ENCODE data around the gene ZC3H8.

ZC3H8 gene

GRCh38 chr2:112255875-112256274 lies 1.0 kb upstream of the ZC3H8 start:
- Histone ChIP-seq H3K36me3 (ENCODE audit: insufficient read depth, low read length) (no peaks in the 10 kb centered on the region), H3K79me2 (ENCODE audit: insufficient read depth, low read length) (peaks cover 30% of the 10 kb centered on the region), H3K9me3 (ENCODE audit: insufficient read depth, low read depth, low read length) (no peaks in the 10 kb centered on the region), H3K27me3 (ENCODE audit: insufficient read depth, low read length, poor library complexity, severe bottlenecking) (no peaks in the 10 kb centered on the region), H3K9ac (ENCODE audit: low read depth, low read length, poor library complexity, severe bottlenecking) (no peak overlapping the region), H3F3A (ENCODE audit: low read depth) (no peaks in the 10 kb centered on the region), H3K4me3 (ENCODE audit: low read length, poor library complexity, severe bottlenecking) (no peak overlapping the region), H4K20me1 (ENCODE audit: insufficient read depth, low read length, poor library complexity, severe bottlenecking) (no peaks in the 10 kb centered on the region), H3K4me2 (ENCODE audit: low read depth, low read length, poor library complexity, severe bottlenecking) (peak overlapping the region; percentile 78), H3K9me2 (replicated peaks; ENCODE audit: low read depth, low read length) (no peaks in the 10 kb centered on the region), H2AFZ (ENCODE audit: low read length) (no peak overlapping the region), H3K4me1 (ENCODE audit: insufficient read depth, low read length, poor library complexity, severe bottlenecking) (peaks cover 39% of the 10 kb centered on the region)
- no peak for TF ChIP-seq CTCF (conservative IDR thresholded peaks at IDR 0.05; ENCODE audit: low read length)
- TF ChIP-seq EZH2phosphoT487 (IDR thresholded peaks at IDR 0.05; ENCODE audit: borderline replicate concordance), result no peak

DNA sequence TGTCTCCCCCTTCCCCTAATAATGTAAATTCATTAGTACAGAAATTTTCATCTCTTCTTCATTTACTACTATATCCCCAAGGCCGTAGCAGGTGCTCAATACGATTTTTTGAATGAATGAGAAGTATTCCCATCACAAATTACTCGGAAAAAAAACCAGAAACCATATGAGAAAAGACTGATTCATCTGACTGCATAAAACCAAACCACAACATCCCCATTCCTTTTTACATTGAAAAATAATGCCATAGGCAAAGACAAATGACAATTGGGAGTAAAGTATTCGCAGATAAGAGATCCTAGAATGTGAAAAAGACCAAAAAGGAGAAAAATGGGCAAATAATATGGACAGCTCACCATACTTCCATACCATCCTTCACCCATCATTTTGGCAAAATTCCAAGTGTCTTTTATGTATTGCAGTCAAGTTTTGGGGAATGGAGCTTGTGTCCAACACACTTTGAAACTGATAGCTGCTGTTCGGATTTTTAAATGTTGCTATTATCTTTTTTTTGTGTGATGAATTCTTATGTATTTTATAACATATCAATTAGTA lies 1.5 kb downstream of the ZC3H8 start:
- H3K9me3 ChIP-seq (ENCODE audit: insufficient read depth, low read depth, low read length), result no peaks in the 10 kb centered on the region
- H3K9me2 ChIP-seq (replicated peaks; ENCODE audit: low read depth, low read length), result no peaks in the 10 kb centered on the region
- H3K27me3 ChIP-seq (ENCODE audit: insufficient read depth, low read length, poor library complexity, severe bottlenecking), result no peaks in the 10 kb centered on the region
- H3K9ac ChIP-seq (ENCODE audit: low read depth, low read length, poor library complexity, severe bottlenecking), result peak overlapping the region; percentile 86
- no peak overlapping the region for H2AFZ ChIP-seq (ENCODE audit: low read length)
- H3K4me3 ChIP-seq (ENCODE audit: low read length, poor library complexity, severe bottlenecking), result peak overlapping the region; percentile 89
- H3K36me3 ChIP-seq (ENCODE audit: insufficient read depth, low read length), result 0 out of 2 replicates have a peak, but pooled peaks cover 7% of the 10 kb centered on the region
- H3K4me1 ChIP-seq (ENCODE audit: insufficient read depth, low read length, poor library complexity, severe bottlenecking), result peaks cover 41% of the 10 kb centered on the region
- H3K79me2 ChIP-seq (ENCODE audit: insufficient read depth, low read length), result peaks cover 40% of the 10 kb centered on the region
- TF ChIP-seq EZH2phosphoT487 (IDR thresholded peaks at IDR 0.05; ENCODE audit: borderline replicate concordance), result no peak
- no peak for TF ChIP-seq CTCF (conservative IDR thresholded peaks at IDR 0.05; ENCODE audit: low read length)
- peak overlapping the region; percentile 78 for H3K4me2 ChIP-seq (ENCODE audit: low read depth, low read length, poor library complexity, severe bottlenecking)
- no peaks in the 10 kb centered on the region for H3F3A ChIP-seq (ENCODE audit: low read depth)
- no peaks in the 10 kb centered on the region for H4K20me1 ChIP-seq (ENCODE audit: insufficient read depth, low read length, poor library complexity, severe bottlenecking)

DNA sequence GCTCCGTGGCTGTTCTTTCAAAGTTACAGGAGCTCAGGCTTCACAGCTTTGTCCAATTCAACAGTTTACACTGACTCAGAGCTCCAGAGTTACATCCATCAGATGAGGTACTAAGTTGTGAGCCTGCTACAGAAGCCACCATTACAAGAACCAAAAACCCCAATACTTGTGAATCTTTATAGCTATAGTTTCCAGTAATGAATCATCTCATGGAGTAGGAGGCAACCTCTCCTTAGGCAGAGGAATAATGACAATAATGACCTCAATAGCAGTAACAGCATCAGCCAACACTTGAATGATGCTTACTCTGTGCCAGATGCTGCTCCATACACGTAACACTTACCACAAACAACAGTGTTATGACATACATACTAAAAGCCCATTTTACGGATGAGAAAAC lies 3.6 kb downstream of the ZC3H8 start:
- peaks cover 15% of the 10 kb centered on the region; the same call in 1 of the 2 replicates for H3K36me3 ChIP-seq (ENCODE audit: insufficient read depth, low read length)
- no peak overlapping the region for H2AFZ ChIP-seq (ENCODE audit: low read length)
- H4K20me1 ChIP-seq (ENCODE audit: insufficient read depth, low read length, poor library complexity, severe bottlenecking), result no peaks in the 10 kb centered on the region
- no peak overlapping the region for H3K9ac ChIP-seq (ENCODE audit: low read depth, low read length, poor library complexity, severe bottlenecking)
- H3K4me3 ChIP-seq (ENCODE audit: low read length, poor library complexity, severe bottlenecking), result peak overlapping the region; percentile 12
- no peaks in the 10 kb centered on the region for H3K9me2 ChIP-seq (replicated peaks; ENCODE audit: low read depth, low read length)
- no peaks in the 10 kb centered on the region for H3F3A ChIP-seq (ENCODE audit: low read depth)
- peak overlapping the region; percentile 78 for H3K4me2 ChIP-seq (ENCODE audit: low read depth, low read length, poor library complexity, severe bottlenecking)
- no peak for TF ChIP-seq CTCF (conservative IDR thresholded peaks at IDR 0.05; ENCODE audit: low read length)
- no peak for TF ChIP-seq EZH2phosphoT487 (IDR thresholded peaks at IDR 0.05; ENCODE audit: borderline replicate concordance)
- H3K9me3 ChIP-seq (ENCODE audit: insufficient read depth, low read depth, low read length), result no peaks in the 10 kb centered on the region
- H3K4me1 ChIP-seq (ENCODE audit: insufficient read depth, low read length, poor library complexity, severe bottlenecking), result peaks cover 41% of the 10 kb centered on the region
- H3K79me2 ChIP-seq (ENCODE audit: insufficient read depth, low read length), result peaks cover 40% of the 10 kb centered on the region
- no peaks in the 10 kb centered on the region for H3K27me3 ChIP-seq (ENCODE audit: insufficient read depth, low read length, poor library complexity, severe bottlenecking)

Data from Loucy (cell line).